ENCODE results near the gene TAOK3. TPM values are rescaled to one million over a fixed set of nuclear protein-coding genes. Genes with fewer than 3 reads are reported as not detected.

Gene TAOK3
- total RNA-seq, 2 experiments from 2014 or later = 47.5 to 50.4 TPM

DNA sequence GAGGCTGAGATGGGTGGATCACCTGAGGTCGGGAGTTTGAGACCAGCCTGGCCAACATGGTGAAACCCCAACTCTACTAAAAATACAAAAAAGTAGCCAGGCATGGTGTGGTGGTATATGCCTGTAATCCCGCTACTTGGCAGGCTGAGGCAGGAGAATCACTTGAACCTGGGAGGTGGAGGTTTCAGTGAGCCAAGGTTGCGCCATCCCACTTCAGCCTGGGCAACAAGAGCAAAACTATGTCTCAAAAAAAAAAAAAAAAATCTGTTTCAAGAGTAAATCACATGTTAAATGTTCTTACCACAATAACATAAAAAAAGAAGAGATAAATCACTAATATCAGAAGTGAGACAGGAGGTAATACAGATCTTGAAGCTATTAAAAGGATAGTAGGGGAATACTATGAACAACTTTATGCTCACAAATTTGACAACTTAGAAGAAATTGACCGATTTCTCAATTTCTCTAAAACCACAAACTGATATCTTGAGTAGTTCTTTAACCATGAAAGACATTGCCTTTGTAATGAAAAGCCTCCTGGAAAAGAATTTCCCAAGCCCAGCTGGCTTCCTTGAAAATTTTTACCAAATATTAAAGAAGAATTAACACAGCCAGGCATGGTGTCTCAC, 37.7 kb downstream of the TAOK3 start:
- ChIA-PET POLR2A (no interaction called here), CTCF (interaction anchor here (0.8 kb wide), 1 partner anchor 23 kb away, joined by 4 read pairs; no protein-coding TSS in a partner anchor)
- DNase-seq = no peak
- intact Hi-C loops (cut with micrococcal nuclease) = no loop called here
- Mint-ChIP-seq H3K27me3 (no peaks in the 10 kb centered on the region), H3K36me3 (peaks cover 9% of the 10 kb centered on the region), H3K27ac (no peak overlapping the region), H3K9me3 (no peaks in the 10 kb centered on the region), H3K4me3 (no peak overlapping the region), H3K4me1 (ENCODE audit: low read depth) (peaks cover 34% of the 10 kb centered on the region)

DNA sequence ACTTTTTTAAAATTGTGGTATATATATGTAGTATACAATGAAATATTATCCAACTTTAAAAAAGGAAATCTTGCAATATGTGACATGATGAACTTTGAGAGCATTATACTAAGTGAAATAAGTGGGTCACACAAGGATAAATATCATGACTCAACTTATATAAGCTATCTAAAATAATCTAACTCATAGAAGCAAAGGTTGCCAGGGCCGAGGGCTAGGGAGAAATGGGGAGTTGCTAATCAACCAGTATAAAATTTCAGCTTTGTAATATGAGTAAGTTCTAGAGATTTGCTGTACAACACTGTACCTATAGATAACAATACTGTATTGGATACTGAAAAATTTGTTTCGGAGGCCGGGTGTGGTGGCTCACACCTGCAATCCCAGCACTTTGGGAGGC, 38.5 kb downstream of the TAOK3 start:
- Mint-ChIP-seq H3K27ac (no peak overlapping the region), H3K27me3 (no peaks in the 10 kb centered on the region), H3K36me3 (peaks cover 8% of the 10 kb centered on the region), H3K9me3 (no peaks in the 10 kb centered on the region), H3K4me3 (no peak overlapping the region), H3K4me1 (ENCODE audit: low read depth) (peaks cover 37% of the 10 kb centered on the region)
- ChIA-PET POLR2A (no interaction called here), CTCF (interaction anchor here (0.6 kb wide), 1 partner anchor 60 kb away, joined by 4 read pairs; no protein-coding TSS in a partner anchor)
- no peak for DNase-seq
- intact Hi-C loops (cut with micrococcal nuclease) = no loop called here

DNA sequence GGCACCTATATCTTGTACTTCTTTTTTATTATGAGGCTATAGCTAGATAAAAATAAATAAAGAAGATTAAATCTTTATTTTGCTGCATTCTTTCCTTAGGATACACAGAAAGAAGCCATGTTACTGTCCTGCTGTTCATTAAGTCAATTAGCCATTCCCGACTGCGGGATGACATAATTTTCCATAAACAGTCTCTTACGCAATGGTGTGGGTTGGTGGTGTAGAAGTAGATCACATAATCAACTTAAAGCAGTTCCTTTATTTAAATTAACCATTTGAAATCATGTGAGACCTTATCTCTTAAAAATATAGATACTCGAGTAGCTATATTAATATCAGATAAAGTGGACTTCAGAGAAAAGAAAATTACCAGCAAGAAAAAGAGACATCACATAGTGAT, 40.2 kb downstream of the TAOK3 start:
- intact Hi-C loops (cut with micrococcal nuclease) = no loop called here
- Mint-ChIP-seq H3K9me3 (no peaks in the 10 kb centered on the region), H3K27me3 (no peaks in the 10 kb centered on the region), H3K36me3 (peaks cover 8% of the 10 kb centered on the region), H3K4me3 (no peak overlapping the region), H3K27ac (no peak overlapping the region), H3K4me1 (ENCODE audit: low read depth) (peaks cover 42% of the 10 kb centered on the region)
- CTCF ChIA-PET = no interaction called here
- POLR2A ChIA-PET = no interaction called here
- DNase-seq = no peak

DNA sequence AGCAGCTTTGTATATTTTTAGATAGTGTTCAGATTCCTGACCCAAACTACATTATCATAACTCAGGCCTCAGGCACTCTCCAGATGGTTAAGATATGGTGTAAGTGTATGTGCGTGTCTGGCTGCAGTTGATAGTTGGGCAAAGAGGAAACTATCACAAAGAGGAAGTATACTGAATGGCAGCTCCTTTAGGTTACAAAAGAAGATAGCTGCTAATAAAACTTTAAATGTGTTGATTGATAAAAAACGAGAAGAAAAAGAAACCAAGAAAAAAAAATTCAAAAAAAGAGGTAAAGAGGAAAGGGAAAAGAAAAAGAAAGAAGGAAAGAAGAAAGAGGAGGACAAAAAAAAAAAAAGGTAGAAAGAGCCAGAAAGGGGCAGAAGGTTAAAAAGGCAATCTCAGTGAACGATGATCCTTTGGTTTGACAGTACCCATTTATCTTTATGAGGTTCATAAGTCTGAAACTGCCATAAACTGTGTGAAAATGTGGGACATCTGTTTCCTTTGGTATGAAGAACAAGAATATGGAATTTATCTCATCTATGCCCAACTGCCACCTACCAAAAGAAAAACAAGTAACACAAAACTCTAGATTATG, 42.2 kb downstream of the TAOK3 start:
- H3K27ac Mint-ChIP-seq = no peak overlapping the region

DNA sequence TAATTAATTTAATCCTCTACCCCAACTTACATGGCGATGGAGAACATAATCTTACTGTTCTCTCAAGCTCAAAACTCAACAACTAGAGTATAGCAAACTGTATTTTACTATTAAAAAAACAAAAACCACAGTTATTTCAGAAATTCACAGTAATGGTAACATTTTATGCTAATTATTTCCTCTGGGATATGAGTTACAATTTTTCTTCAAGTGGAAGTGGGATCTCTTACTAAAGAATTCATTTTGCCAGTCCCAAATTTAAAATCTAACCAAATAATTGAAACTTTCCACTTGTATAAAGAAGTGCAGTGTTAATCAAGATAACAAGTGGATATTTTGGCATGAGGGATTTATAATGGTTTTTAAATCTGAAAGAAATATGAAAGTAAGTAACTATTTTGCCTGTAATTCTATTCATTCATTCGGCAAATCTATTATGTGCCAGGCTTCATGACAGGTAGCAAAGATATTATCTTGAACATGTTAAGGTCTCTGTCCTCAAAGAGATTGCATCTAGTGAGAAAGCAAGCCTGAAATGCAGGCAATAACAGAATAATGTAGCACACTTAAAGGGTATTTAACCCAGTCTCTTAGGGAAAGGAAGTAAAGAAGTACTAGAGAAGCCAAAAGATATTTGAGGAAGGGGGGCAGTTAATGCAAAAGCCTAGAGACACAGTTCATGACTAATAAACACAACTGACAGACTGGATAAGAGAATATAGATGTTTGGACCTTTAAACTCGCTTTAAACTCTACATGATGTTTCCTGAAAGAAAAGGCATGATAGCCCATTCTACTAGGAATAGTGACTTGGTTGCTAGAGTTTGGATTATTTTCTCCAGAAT, 44.0 kb downstream of the TAOK3 start:
- intact Hi-C loops (cut with micrococcal nuclease) = no loop called here
- POLR2A ChIA-PET = interaction anchor here (0.5 kb wide), 1 partner anchor 20 kb away, joined by 3 read pairs; no protein-coding TSS in a partner anchor
- Mint-ChIP-seq H3K36me3 (peaks cover 8% of the 10 kb centered on the region), H3K27me3 (no peaks in the 10 kb centered on the region), H3K9me3 (no peaks in the 10 kb centered on the region), H3K27ac (no peak overlapping the region), H3K4me3 (no peak overlapping the region), H3K4me1 (ENCODE audit: low read depth) (peaks cover 39% of the 10 kb centered on the region)
- CTCF ChIA-PET = no interaction called here
- DNase-seq = no peak

More for the DNA sequence above, 42.2 kb downstream of the TAOK3 start:
- CTCF ChIA-PET = interaction anchor here (0.7 kb wide), 1 partner anchor 1234 kb away, joined by 5 read pairs; no protein-coding TSS in a partner anchor
- DNase-seq = no peak
- Mint-ChIP-seq H3K9me3 (no peaks in the 10 kb centered on the region), H3K36me3 (peaks cover 7% of the 10 kb centered on the region), H3K4me3 (no peak overlapping the region), H3K4me1 (ENCODE audit: low read depth) (peaks cover 39% of the 10 kb centered on the region), H3K27me3 (no peaks in the 10 kb centered on the region)
- POLR2A ChIA-PET = no interaction called here
- intact Hi-C loops (cut with micrococcal nuclease) = no loop called here

DNA sequence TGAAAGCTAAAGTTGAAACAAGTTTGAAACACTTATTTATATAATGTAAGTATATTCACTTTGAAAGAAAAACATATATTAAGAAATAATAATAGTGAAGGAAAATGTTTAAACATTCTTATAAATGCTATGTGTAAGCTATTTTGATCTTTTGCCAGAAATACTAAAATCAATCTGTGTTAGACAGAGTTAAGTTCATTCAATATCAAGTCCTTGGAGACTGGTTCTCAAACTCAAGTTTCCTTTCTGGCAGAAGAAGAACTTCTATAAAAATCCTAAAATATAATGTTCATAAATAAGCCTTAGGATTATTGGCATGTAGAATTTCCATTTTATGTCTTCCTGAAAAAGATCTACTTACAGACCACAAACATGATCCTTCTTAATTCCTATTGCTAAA, 45.3 kb downstream of the TAOK3 start:
- H3K4me3 Mint-ChIP-seq = no peak overlapping the region
- ChIA-PET CTCF (no interaction called here), POLR2A (no interaction called here)
- H3K9me3 Mint-ChIP-seq = no peaks in the 10 kb centered on the region
- no peak overlapping the region for H3K27ac Mint-ChIP-seq
- peaks cover 28% of the 10 kb centered on the region for H3K4me1 Mint-ChIP-seq (ENCODE audit: low read depth)
- intact Hi-C loops (cut with micrococcal nuclease) = no loop called here
- H3K27me3 Mint-ChIP-seq = no peaks in the 10 kb centered on the region
- peaks cover 8% of the 10 kb centered on the region for H3K36me3 Mint-ChIP-seq
- DNase-seq = no peak

DNA sequence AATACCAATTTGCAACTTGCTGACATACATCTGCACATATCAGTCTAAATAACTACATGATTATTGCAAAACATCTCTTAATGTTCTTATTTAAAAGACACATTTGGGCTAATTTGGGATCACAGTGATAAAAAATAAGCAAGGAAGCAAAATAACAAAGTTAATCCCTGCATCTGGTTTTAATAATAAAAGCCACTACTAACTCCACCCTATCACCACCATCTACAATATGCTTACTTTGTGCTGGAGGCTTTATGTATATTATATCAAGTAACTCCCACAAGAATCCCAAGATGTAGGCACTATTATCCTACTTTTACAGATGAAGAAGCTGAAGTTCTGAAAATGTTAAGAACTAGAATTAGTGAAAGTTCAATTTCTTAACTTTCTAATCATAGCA, 45.7 kb downstream of the TAOK3 start:
- Mint-ChIP-seq H3K4me3 (no peak overlapping the region), H3K27me3 (no peaks in the 10 kb centered on the region), H3K27ac (no peak overlapping the region), H3K36me3 (peaks cover 8% of the 10 kb centered on the region), H3K4me1 (ENCODE audit: low read depth) (peaks cover 28% of the 10 kb centered on the region), H3K9me3 (no peaks in the 10 kb centered on the region)
- intact Hi-C loops (cut with micrococcal nuclease) = no loop called here
- POLR2A ChIA-PET = no interaction called here
- CTCF ChIA-PET = no interaction called here
- no peak for DNase-seq

DNA sequence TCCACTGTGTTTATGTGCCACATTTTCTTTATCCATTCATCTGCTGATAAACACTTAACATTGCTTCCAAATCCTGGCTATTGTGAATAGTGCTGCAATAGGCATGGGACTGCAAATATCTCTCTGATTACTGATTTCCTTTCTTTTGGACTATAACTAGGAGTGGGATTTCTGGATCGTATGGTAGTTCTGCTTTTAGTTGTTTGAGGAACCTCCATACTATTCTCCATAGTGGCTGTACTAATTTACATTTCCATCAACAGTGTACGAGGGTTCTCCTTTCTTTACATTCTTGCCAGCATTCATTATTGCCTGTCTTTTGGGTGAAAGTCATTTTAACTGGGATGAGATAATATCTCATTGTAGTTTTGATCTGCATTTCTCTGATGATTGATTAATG, 47.6 kb downstream of the TAOK3 start:
- DNase-seq = no peak
- CTCF ChIA-PET = interaction anchor here (1.0 kb wide), 1 partner anchor 203 kb away, joined by 3 read pairs; no protein-coding TSS in a partner anchor
- peaks cover 23% of the 10 kb centered on the region for H3K4me1 Mint-ChIP-seq (ENCODE audit: low read depth)
- no peaks in the 10 kb centered on the region for H3K27me3 Mint-ChIP-seq
- H3K9me3 Mint-ChIP-seq = no peaks in the 10 kb centered on the region
- H3K27ac Mint-ChIP-seq = no peak overlapping the region
- H3K36me3 Mint-ChIP-seq = peaks cover 5% of the 10 kb centered on the region
- intact Hi-C loops (cut with micrococcal nuclease) = no loop called here
- POLR2A ChIA-PET = no interaction called here
- H3K4me3 Mint-ChIP-seq = no peak overlapping the region

DNA sequence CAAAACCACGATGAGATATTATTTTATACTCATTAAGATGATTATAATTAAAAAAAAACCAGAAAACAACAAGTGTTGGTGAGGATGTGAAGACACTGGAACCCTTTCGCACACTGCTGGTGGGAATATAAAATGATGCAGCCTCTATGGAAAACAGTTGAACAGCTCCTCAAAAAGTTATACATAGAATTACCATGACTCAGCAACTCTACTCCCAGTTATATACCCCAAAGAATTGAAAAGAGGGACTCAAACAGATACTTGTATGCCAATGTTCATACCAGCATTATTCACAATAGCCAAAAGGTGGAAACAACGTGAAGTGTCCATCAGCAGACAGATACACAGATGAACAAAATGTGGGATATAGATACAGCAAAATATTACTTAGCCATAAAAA, 53.1 kb downstream of the TAOK3 start:
- Mint-ChIP-seq H3K27me3 (no peaks in the 10 kb centered on the region), H3K4me3 (no peak overlapping the region), H3K4me1 (ENCODE audit: low read depth) (peaks cover 21% of the 10 kb centered on the region), H3K9me3 (peaks cover 4% of the 10 kb centered on the region), H3K27ac (no peak overlapping the region), H3K36me3 (peaks cover 12% of the 10 kb centered on the region)
- DNase-seq = no peak
- intact Hi-C loops (cut with micrococcal nuclease) = no loop called here
- POLR2A ChIA-PET = no interaction called here
- CTCF ChIA-PET = no interaction called here

DNA sequence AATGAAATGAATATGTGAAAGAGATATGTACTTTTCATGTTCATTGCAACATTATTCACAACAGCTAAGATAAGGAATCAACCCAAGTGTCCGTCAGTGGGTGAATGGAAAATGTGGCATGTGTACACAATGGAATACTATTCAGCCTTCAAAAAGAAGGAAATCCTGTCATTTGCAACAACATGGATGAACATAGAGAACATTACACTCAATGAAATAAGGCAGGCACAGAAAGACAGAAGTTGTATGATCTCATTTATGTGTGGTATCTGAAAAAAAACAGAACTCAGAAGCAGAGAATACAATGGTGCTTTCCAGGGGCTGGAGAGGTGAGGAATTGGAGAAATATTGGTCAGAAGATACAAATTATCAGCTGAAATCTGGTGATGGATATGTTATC, 54.0 kb downstream of the TAOK3 start:
- POLR2A ChIA-PET = no interaction called here
- no peak overlapping the region for H3K4me3 Mint-ChIP-seq
- peaks cover 12% of the 10 kb centered on the region for H3K36me3 Mint-ChIP-seq
- intact Hi-C loops (cut with micrococcal nuclease) = no loop called here
- peaks cover 25% of the 10 kb centered on the region for H3K4me1 Mint-ChIP-seq (ENCODE audit: low read depth)
- no peak overlapping the region for H3K27ac Mint-ChIP-seq
- CTCF ChIA-PET = interaction anchor here (1.4 kb wide), 1 partner anchor 57 kb away, joined by 7 read pairs; the partner anchor contains the start of gene SUDS3
- H3K9me3 Mint-ChIP-seq = peaks cover 4% of the 10 kb centered on the region
- DNase-seq = no peak
- no peaks in the 10 kb centered on the region for H3K27me3 Mint-ChIP-seq

DNA sequence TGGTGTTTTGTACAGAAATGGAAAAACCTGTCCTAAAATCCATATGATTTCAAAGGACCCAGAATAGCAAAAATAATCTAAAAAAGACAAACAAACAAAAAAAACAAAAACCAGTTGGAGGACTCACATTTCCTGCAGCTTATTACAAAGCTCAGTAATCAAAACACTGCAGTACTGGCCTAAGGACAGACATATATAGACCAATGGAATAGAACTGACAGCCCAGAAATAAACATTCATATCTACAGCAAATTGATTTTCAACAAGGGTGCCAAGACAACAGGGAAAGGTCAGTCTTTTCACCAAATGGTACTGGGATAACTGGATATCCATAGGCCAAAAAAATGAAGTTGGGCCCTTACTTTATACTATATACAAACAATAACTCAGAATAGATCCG, 55.0 kb downstream of the TAOK3 start:
- H3K4me1 Mint-ChIP-seq (ENCODE audit: low read depth) = peaks cover 28% of the 10 kb centered on the region
- CTCF ChIA-PET = interaction anchor here (0.7 to 1.4 kb wide), 3 partner anchors 40 to 1197 kb away, joined by 3 to 7 read pairs (median 4); partner anchors contain the start of gene SUDS3
- peaks cover 4% of the 10 kb centered on the region for H3K9me3 Mint-ChIP-seq
- H3K4me3 Mint-ChIP-seq = no peak overlapping the region
- no peaks in the 10 kb centered on the region for H3K27me3 Mint-ChIP-seq
- DNase-seq = no peak
- H3K36me3 Mint-ChIP-seq = peaks cover 12% of the 10 kb centered on the region
- H3K27ac Mint-ChIP-seq = no peak overlapping the region
- intact Hi-C loops (cut with micrococcal nuclease) = no loop called here
- POLR2A ChIA-PET = no interaction called here

DNA sequence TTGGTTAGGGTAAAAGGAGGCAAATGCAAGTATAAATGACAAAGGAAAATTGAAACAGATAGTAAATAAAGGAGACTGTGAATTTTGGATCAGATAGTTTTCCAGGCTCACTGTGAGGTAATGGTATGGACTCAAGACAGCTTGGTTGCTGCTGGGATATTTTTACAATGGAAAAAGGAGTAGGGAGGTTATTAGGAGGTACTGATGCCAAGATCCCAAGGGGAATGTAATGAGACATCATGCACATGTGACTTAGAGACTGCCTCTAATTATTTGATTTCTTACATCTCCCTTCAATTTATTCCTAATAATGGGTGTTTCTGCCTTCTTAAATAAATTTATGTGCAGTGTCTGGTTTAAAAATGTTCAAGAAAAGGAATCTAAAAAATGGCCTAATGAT, 56.9 kb downstream of the TAOK3 start:
- H3K27me3 Mint-ChIP-seq = no peaks in the 10 kb centered on the region
- intact Hi-C loops (cut with micrococcal nuclease) = no loop called here
- peaks cover 4% of the 10 kb centered on the region for H3K9me3 Mint-ChIP-seq
- H3K4me3 Mint-ChIP-seq = no peak overlapping the region
- ChIA-PET CTCF (interaction anchor here (5.8 kb wide), 1 partner anchor 61 kb away, joined by 35 read pairs; the partner anchor contains the start of gene SUDS3), POLR2A (interaction anchor here (0.6 kb wide), 1 partner anchor 48 kb away, joined by 3 read pairs; no protein-coding TSS in a partner anchor)
- peaks cover 12% of the 10 kb centered on the region for H3K36me3 Mint-ChIP-seq
- no peak overlapping the region for H3K27ac Mint-ChIP-seq
- DNase-seq = no peak
- H3K4me1 Mint-ChIP-seq (ENCODE audit: low read depth) = peaks cover 33% of the 10 kb centered on the region

All from activated CD4-positive, alpha-beta memory T cell treated with anti-CD3 and anti-CD28 coated beads for 36 hours (primary cell).